Kidney epithelial cell (primary cell): ENCODE measurements around the gene RPL38. TPM values are rescaled to one million over a fixed set of nuclear protein-coding genes. Genes with fewer than 3 reads are reported as not detected.

Experiments
- DNase-seq: peaks from one replicate; pipeline ENCODE4 v3.0.0-alpha.2; 2010; ENCODE audit warnings: low read depth
- H3K27me3 ChIP-seq: 2 replicates; pipeline ENCODE4 v1.6.0; 2011; ENCODE audit warnings: low read length; ENCODE audit not compliant: control insufficient read depth, insufficient read depth
- H3K36me3 ChIP-seq: 2 replicates; pipeline ENCODE4 v1.5.1; 2011; ENCODE audit warnings: low read length; ENCODE audit not compliant: control insufficient read depth, insufficient read depth
- H3K4me3 ChIP-seq: 2 replicates; pipeline ENCODE4 v1.5.1; 2011; ENCODE audit warnings: low read depth, mild to moderate bottlenecking, control low read depth, low read length
- CTCF ChIP-seq: IDR thresholded peaks from 2 replicates; pipeline ENCODE4 v1.5.1; 2011; ENCODE audit warnings: mild to moderate bottlenecking, moderate library complexity, low read length, control low read depth, inconsistent platforms; ENCODE audit not compliant: insufficient read depth, poor library complexity, severe bottlenecking
- total RNA-seq: library from RNA; depleted of rRNA; stranded (reverse); fragments of >200 nt; gene quantifications from 2 replicates; pipeline ENCODE4 v1.2.3, GENCODE V29; 2015

The RPL38 gene
- total RNA-seq, 1 donor from 2014 or later, result 487 TPM

- Histone ChIP-seq H3K4me3 (no peak overlapping the region), H3K27me3 (no peaks in the 10 kb centered on the region), H3K36me3 (no peaks in the 10 kb centered on the region)
- no peak for DNase-seq
- TF ChIP-seq CTCF, result no peak
These were observed 38.9 kb upstream of the RPL38 start for GRCh38 chr17:74164446-74165045.

GRCh38 chr17:74165797-74166365 is 37.6 kb upstream of the RPL38 start:
- TF ChIP-seq CTCF, result no peak
- Histone ChIP-seq H3K27me3 (no peaks in the 10 kb centered on the region), H3K4me3 (no peak overlapping the region), H3K36me3 (no peaks in the 10 kb centered on the region)
- DNase-seq, result no peak

- no peak for TF ChIP-seq CTCF
- Histone ChIP-seq H3K27me3 (peaks cover 3% of the 10 kb centered on the region), H3K36me3 (no peaks in the 10 kb centered on the region), H3K4me3 (no peak overlapping the region)
- no peak for DNase-seq
These were observed 32.6 kb upstream of the RPL38 start for GRCh38 chr17:74170924-74171323.

GRCh38 chr17:74172700-74173099 is 30.8 kb upstream of the RPL38 start:
- Histone ChIP-seq H3K27me3 (peaks cover 3% of the 10 kb centered on the region), H3K4me3 (no peak overlapping the region), H3K36me3 (no peaks in the 10 kb centered on the region)
- TF ChIP-seq CTCF, result no peak
- DNase-seq, result no peak

GRCh38 chr17:74176546-74177001 is 26.9 kb upstream of the RPL38 start:
- no peak for DNase-seq
- Histone ChIP-seq H3K36me3 (no peaks in the 10 kb centered on the region), H3K4me3 (no peak overlapping the region), H3K27me3 (peaks cover 6% of the 10 kb centered on the region)
- TF ChIP-seq CTCF, result peak; percentile 83

GRCh38 chr17:74177018-74177450 is 26.4 kb upstream of the RPL38 start:
- no peak for TF ChIP-seq CTCF
- H3K36me3 ChIP-seq, result no peaks in the 10 kb centered on the region
- DNase-seq, result peak; percentile 62

More at GRCh38 chr17:74177018-74177450, 26.4 kb upstream of the RPL38 start:
- peaks cover 6% of the 10 kb centered on the region for H3K27me3 ChIP-seq
- H3K4me3 ChIP-seq, result no peak overlapping the region
